Stimulated activated CD4-positive, alpha-beta T cell treated with anti-CD3 and anti-CD28 coated beads, Interleukin-12 subunit alpha, Interleukin-12 subunit beta, amount 100 ng/mL, for 4 hours (primary cell): ENCODE data around the gene PSD4.

Experiments
- DNase-seq: peaks from one replicate; pipeline ENCODE4 v3.0.0-alpha.2; 2020

PSD4 gene

GRCh38 chr2:113186433-113186796 lies 12.6 kb downstream of the PSD4 start:
- no peak for DNase-seq

GRCh38 chr2:113187771-113188170 lies 14.0 kb downstream of the PSD4 start:
- no peak for DNase-seq

- no peak for DNase-seq
Measured at GRCh38 chr2:113190871-113191270, 17.1 kb downstream of the PSD4 start.

GRCh38 chr2:113192459-113193100 lies 18.8 kb downstream of the PSD4 start:
- no peak for DNase-seq

- no peak for DNase-seq
Measured at GRCh38 chr2:113195923-113196501, 22.2 kb downstream of the PSD4 start.

DNA sequence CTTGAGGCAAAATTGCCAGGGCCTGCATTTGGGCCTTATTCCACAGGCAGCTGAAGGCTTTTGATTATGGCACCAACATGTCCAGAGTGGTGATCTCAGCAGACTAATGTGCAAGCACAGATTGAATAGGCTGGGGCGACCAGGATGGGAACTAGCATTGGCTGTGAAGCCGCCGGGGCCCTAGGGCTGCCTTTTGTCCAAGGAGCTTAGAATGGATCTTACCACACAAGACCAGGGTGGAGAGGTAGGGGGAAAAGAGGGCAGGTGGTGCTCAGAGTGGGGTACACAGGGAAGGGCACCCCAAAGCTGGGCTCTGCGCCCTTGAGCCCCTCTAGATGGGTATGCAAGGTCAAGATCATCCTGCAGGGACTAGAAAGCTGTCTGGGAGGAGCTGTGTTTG lies 23.1 kb downstream of the PSD4 start:
- DNase-seq = no peak

DNA sequence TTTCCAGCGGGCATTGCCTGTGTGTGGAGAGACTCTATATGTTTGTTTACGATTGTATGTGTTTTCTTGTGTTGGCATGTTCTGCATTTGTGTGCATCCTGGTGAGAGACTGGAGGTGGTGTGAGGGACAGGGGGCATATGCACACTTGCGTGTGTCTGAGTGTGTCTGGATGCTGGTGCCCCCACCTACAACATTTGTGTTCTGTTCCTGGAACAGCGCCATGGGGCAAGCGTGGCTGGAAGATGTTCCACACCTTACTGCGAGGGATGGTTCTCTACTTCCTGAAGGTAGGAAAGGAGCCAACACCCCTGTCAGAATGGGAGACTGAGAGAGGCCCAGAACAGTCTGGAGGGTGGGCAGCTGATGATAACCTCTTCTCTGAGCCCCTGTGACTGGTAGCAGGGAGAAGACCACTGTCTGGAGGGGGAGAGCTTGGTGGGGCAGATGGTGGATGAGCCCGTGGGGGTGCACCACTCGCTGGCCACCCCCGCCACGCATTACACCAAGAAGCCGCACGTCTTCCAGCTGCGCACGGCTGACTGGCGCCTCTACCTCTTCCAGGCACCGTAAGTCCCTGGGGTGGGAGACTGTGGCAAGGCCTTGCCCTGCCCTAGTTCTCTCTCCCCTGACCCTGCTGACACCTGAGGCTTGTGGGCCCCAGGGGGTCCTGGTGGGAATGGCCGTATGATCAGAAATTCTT lies 23.7 kb downstream of the PSD4 start:
- DNase-seq = no peak

DNA sequence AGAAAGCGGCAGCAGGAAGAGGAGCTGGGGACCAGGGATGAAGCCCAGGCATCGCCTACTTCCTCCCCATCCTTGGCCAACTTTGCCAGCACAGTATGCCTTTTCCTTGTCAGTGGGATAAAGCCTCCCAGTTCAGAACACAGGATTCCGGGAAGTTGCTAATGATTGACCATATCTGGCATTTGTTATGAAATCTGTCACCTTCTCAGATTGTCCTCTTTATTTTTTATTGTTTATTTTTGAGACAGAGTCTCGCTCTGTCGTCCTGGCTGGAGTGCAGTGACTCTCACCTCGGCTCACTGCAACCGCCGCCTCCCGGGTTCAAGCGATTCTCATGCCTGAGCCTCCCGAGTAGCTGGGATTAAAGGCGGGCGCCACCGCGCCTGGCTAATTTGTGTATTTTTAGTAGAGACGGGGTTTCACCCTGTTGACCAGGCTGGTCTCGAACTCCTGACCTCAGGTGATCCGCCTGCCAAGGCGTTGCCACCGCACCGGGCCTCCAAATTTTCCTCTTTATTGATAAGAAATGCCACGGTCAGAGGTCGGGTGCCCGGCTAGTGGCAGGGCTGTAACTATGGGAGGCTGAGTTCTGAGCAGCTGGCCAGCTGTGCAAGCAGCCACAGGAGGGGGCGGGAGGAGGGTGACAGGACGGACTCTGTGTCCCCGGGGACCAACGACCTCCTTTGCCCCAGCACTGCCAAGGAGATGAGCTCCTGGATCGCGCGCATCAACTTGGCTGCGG lies 24.4 kb downstream of the PSD4 start:
- DNase-seq = no peak

GRCh38 chr2:113198790-113199612 lies 25.2 kb downstream of the PSD4 start:
- peak; percentile 85 for DNase-seq

DNA sequence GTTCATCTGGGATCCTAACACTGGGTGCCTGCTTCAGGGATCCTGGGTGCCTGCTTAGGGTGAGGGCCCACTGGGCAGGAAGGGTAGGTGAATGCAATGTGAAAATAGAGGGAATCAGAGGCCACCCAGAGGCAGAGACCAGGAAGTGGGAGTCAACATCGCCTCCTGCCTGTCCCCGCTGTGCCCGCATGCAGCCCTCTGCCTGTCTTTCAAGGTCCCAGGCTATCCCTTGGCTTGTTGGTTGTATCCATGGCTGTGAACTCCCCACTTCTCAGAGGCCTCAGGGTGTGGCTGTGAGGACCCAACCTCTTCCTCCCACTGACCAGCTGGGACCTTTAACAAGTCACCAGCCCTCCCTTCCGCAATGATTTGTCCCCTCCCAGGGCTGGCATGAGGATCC lies 26.5 kb downstream of the PSD4 start:
- no peak for DNase-seq

DNA sequence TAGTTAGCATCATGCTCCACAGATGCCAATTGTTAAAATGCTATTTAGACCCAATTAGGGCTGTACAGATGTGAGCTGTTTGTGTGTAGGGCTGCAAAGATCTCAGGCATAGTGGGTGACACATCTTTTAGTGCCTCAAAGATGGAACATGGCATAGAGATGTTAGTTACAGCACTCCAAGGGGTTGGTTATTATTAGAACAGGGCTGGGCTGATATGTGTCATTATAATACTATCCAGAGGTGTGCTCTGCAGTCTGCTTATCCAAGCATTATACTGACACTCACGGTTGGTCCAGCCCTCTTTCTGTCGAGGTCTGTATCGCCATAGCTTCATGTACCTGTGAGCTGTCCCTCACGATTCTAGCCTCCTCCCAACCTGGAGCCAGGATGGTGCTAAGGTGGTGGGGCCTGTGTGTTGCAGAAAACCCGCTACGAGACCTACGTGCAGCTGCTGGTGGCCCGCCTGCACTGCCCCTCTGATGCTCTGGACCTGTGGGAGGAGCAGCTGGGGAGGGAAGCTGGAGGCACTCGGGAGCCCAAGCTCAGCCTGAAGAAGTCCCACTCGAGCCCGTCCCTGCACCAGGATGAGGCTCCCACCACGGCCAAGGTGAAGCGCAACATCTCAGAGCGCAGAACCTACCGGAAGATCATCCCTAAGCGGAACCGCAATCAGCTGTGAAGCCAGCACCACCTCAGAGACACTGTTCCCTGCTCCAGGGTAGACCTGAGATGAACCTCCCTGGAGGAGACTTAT lies 27.1 kb downstream of the PSD4 start:
- DNase-seq = no peak

DNA sequence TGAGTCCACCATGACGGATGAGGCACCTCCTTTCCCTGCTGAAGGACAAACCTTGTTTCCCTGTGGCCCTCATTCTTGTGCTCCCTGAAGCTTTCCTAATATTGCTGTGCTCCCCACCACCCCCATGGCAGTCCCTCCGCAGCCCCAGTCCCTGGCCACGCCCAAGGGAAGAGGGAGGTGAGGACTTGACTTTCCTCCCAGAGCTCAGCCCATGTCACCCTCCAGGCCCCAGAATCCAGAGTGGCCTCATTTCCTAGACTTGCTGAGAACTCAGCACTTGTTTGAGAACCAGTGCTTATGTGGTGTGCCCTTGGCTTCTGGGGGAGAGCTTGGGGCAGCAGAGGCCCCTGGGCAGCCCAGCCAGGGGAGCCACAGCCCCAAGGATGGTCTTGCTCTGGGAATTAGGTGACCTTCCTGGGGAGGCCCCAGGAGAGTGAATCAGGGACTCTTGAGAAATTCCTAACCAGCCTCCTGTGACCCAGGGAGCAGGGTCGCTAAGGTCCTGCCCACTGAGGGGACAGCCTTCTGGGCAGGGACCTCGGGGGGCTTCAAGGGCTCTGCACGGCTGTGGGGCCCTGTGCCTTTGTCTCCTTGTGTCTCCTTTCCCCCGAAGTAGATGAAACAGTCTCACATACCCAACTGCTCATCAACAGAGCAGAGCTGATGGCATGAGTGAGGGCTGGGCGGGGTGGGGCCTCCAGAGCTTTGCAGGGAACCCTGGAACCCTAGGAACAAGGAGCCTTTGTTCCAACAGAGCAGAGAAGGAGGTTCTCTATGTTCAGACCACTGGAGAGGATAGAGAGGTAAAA lies 27.9 kb downstream of the PSD4 start:
- DNase-seq = no peak

DNA sequence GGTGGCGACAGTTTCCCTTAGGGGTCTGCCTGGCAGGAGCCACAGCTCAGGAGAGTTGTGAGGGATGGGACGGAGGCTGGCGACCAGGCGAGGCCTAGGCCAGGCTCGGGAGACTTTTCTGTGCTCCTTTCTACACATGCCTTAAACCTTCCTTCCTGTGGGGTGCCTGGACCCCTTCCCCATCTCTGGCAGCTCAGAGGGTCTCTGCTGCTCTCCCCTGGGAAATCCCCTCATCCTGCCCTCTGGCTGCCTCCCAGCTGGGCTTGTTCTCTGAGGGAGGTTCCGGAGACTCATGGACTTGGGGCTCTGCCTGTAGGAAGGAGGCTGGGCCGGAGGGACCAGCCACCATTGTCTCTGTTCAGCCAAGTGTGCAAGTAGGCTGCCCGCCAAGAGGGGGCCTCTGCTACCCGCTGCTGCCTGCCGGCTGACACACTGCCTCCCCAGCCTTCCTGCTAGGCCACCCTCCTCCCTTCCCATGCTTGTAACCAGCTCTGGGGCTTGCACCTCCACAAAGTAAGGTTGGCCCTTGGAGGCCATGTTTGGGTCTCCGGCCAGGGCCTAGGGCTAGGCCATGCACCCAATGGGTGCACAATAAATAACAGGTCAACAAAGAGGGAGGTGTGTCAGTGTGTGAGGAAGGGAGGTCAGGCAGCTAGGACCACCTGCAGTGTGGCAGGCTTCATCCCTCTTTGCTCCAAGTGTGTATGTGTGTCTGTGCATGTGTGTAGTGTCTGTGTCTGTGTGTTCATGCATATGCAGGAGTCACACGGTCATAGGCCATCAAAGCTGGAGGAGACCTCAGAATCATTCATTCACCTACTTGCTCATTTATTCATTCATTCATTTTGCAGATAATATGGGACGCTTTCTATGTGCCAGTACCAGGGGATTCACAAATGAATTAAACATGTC lies 28.8 kb downstream of the PSD4 start:
- DNase-seq = no peak

GRCh38 chr2:113203217-113203530 lies 29.4 kb downstream of the PSD4 start:
- DNase-seq = no peak

- DNase-seq = peak; percentile 68
Measured at GRCh38 chr2:113203901-113204519, 30.2 kb downstream of the PSD4 start.

DNA sequence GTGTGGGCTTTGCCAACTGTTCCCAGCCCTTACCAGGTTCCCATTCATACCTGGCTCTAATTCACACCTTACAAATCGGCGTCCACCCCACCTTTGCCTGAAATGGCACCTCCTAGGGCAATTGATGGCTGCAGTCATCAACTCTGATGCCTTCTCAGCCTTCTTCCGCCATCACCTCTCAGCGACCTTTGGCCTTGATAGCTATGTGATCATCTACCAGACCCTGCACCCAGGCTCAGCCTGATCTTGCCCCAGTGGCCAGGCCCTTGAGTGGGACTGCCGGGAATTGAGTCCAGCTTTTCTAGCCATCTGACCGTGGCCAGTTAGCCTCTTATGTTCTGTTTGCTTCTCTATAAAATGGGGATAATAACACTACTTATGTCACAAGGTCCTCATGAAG lies 32.5 kb downstream of the PSD4 start:
- DNase-seq = no peak

DNA sequence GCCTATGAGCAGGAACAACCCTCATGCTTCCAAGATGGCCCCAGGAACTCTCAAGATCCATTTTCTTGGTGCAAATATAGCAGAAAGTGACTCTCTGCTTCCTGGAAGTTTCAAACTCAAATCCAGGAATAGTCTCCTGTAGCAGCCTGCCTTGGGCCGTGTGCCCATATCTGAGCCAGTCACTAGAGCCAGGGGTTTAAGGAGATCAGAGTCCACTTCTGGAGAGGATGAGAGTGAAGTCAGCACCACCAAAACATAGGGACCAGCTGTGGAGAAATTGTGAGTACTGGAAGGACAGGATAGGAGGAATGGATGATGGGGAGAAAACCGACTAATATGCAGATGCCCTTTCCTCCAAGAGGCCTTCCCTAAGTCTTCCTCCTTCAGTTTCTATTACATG lies 33.2 kb downstream of the PSD4 start:
- DNase-seq = no peak

- DNase-seq = no peak
Measured at GRCh38 chr2:113208396-113208795, 34.6 kb downstream of the PSD4 start.

- no peak for DNase-seq
Measured at GRCh38 chr2:113209011-113209645, 35.4 kb downstream of the PSD4 start.
